NCI-H187 treated with DMSO at 0.1 percent for 48 hours (cell line): ENCODE measurements around the gene TRMT6.

Source experiments
- DNase-seq: peaks from one replicate; lab custom pipeline; 2025; lab: John Stamatoyannopoulos, UW

The TRMT6 gene

GRCh38 chr20:5947276-5947675, 3.1 kb downstream of the TRMT6 start:
- no peak for DNase-seq

- DNase-seq, result no peak
Measured at GRCh38 chr20:5945963-5946362, 4.4 kb downstream of the TRMT6 start.

- DNase-seq, result no peak
Measured at GRCh38 chr20:5938456-5939029, 11.8 kb downstream of the TRMT6 start.

- DNase-seq, result no peak
Measured at GRCh38 chr20:5936238-5936637, 14.1 kb downstream of the TRMT6 start.

GRCh38 chr20:5935384-5935783, 14.9 kb downstream of the TRMT6 start:
- no peak for DNase-seq

GRCh38 chr20:5933802-5934436, 16.4 kb downstream of the TRMT6 start:
- DNase-seq, result no peak

- no peak for DNase-seq
Measured at GRCh38 chr20:5932796-5933195, 17.5 kb downstream of the TRMT6 start.

- no peak for DNase-seq
Measured at GRCh38 chr20:5931411-5931810, 18.9 kb downstream of the TRMT6 start.

- DNase-seq, result no peak
Measured at GRCh38 chr20:5928836-5929715, 21.3 kb downstream of the TRMT6 start.

- no peak for DNase-seq
Measured at GRCh38 chr20:5927749-5928462, 22.4 kb downstream of the TRMT6 start.

GRCh38 chr20:5925551-5925950, 24.8 kb downstream of the TRMT6 start:
- DNase-seq, result no peak

- no peak for DNase-seq
Measured at GRCh38 chr20:5923493-5923892, 26.8 kb downstream of the TRMT6 start.

- DNase-seq, result no peak
Measured at GRCh38 chr20:5920581-5920980, 29.8 kb downstream of the TRMT6 start.

- no peak for DNase-seq
Measured at GRCh38 chr20:5919626-5920544, 30.4 kb downstream of the TRMT6 start.

- DNase-seq, result no peak
Measured at GRCh38 chr20:5918856-5919625, 31.3 kb downstream of the TRMT6 start.

- DNase-seq, result no peak
Measured at GRCh38 chr20:5914859-5915258, 35.5 kb downstream of the TRMT6 start.

- no peak for DNase-seq
Measured at GRCh38 chr20:5913166-5913565, 37.2 kb downstream of the TRMT6 start.

- DNase-seq, result no peak
Measured at GRCh38 chr20:5910186-5910585, 40.1 kb downstream of the TRMT6 start.

- no peak for DNase-seq
Measured at GRCh38 chr20:5908981-5909380, 41.4 kb downstream of the TRMT6 start.

- DNase-seq, result no peak
Measured at GRCh38 chr20:5900908-5901307, 49.4 kb downstream of the TRMT6 start.

- DNase-seq, result no peak
Measured at GRCh38 chr20:5899444-5899843, 50.9 kb downstream of the TRMT6 start.
